ENCODE measurements around the gene EFEMP2.

DNA sequence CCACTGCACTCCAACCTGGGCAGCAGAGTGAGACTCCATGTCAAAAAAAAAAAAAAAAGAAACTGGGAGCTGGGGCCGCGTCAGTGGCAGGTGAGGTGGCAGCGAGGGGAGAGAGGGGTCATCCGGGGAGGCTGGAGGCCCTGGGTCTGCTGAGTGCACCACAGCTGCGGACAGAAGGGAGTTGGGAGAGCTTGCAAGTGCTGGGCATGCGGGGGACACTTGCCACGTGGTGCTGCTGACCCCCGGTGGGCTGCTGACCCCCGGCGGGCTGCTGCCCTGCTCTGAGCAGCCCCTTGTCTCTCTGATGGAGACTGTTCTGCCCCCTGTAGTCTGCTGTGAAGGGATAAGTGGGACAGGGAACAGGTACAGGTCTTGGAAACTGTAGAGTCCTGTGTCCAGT lies 49.3 kb upstream of the EFEMP2 start:
- TF ChIP-seq CTCF (IDR thresholded peaks at IDR 0.05) (no peak), POLR2A (IDR thresholded peaks at IDR 0.05) (no peak), POLR2AphosphoS5 (IDR thresholded peaks at IDR 0.05) (no peak)
